ENCODE results near the gene B4GALNT3. TPM values are rescaled to one million over a fixed set of nuclear protein-coding genes. Genes with fewer than 3 reads are reported as not detected.

The B4GALNT3 gene
- total and polyA plus RNA-seq, 4 donors = 1.7 to 36.1 (median 13.0) TPM

GRCh38 chr12:573232-573631, 113.5 kb downstream of the B4GALNT3 start:
- Histone ChIP-seq H3K4me3 (no peak overlapping the region), H3K36me3 (ENCODE audit: control insufficient read depth in 4 of 4, insufficient read depth in 4 of 4, low read length in 4 of 4) (no peaks in the 10 kb centered on the region), H3K9me3 (ENCODE audit: control insufficient read depth in 4 of 4, insufficient read depth in 3 of 4, low read length in 3 of 4) (no peaks in the 10 kb centered on the region), H3K4me1 (ENCODE audit: control insufficient read depth in 5 of 5, insufficient read depth in 5 of 5, low read length in 5 of 5) (peaks cover 0 to 35% (median 11%) of the 10 kb centered on the region in 5 donors), H3K27me3 (ENCODE audit: control insufficient read depth in 3 of 3, insufficient read depth in 3 of 3, low read length in 2 of 3) (no peaks in the 10 kb centered on the region), H3K9ac (ENCODE audit: insufficient read depth in 1 of 2, low read length in 2 of 2) (no peak overlapping the region), H3K27ac (ENCODE audit: low read depth in 1 of 2, low read length in 1 of 2) (no peak overlapping the region)
- TF ChIP-seq CTCF (IDR thresholded peaks at IDR 0.05; ENCODE audit: control extremely low read depth, extremely low read depth) = no peak
- ATAC-seq (ENCODE audit: insufficient read depth, low FRiP score) (no peak), DNase-seq (no peak)
- WGBS, 2 donors = 91% methylated on average over 5 of the region's 5 CpGs

- Histone ChIP-seq H3K27ac (ENCODE audit: low read depth in 1 of 2, low read length in 1 of 2) (peak overlapping the region in 1 of 2 donors; percentile 74), H3K9ac (ENCODE audit: insufficient read depth in 1 of 2, low read length in 2 of 2) (no peak overlapping the region), H3K27me3 (ENCODE audit: control insufficient read depth in 3 of 3, insufficient read depth in 3 of 3, low read length in 2 of 3) (no peaks in the 10 kb centered on the region), H3K36me3 (ENCODE audit: control insufficient read depth in 4 of 4, insufficient read depth in 4 of 4, low read length in 4 of 4) (no peaks in the 10 kb centered on the region), H3K4me3 (no peak overlapping the region), H3K9me3 (ENCODE audit: control insufficient read depth in 4 of 4, insufficient read depth in 3 of 4, low read length in 3 of 4) (no peaks in the 10 kb centered on the region), H3K4me1 (ENCODE audit: control insufficient read depth in 5 of 5, insufficient read depth in 5 of 5, low read length in 5 of 5) (peaks cover 0 to 35% (median 16%) of the 10 kb centered on the region in 5 donors)
- ATAC-seq (ENCODE audit: insufficient read depth, low FRiP score) = no peak
- WGBS, 2 donors = 70 to 87% methylated on average over 3 of the region's 3 CpGs
- no peak for DNase-seq
- TF ChIP-seq CTCF (IDR thresholded peaks at IDR 0.05; ENCODE audit: control extremely low read depth, extremely low read depth) = no peak
These were observed 114.9 kb downstream of the B4GALNT3 start for GRCh38 chr12:574475-575128.

GRCh38 chr12:575129-575502, 115.4 kb downstream of the B4GALNT3 start:
- no peak for DNase-seq
- TF ChIP-seq CTCF (IDR thresholded peaks at IDR 0.05; ENCODE audit: control extremely low read depth, extremely low read depth) = no peak
- Histone ChIP-seq H3K36me3 (ENCODE audit: control insufficient read depth in 4 of 4, insufficient read depth in 4 of 4, low read length in 4 of 4) (no peaks in the 10 kb centered on the region), H3K27ac (ENCODE audit: low read depth in 1 of 2, low read length in 1 of 2) (peak overlapping the region in 1 of 2 donors; percentile 74), H3K4me3 (no peak overlapping the region), H3K27me3 (ENCODE audit: control insufficient read depth in 3 of 3, insufficient read depth in 3 of 3, low read length in 2 of 3) (no peaks in the 10 kb centered on the region), H3K9me3 (ENCODE audit: control insufficient read depth in 4 of 4, insufficient read depth in 3 of 4, low read length in 3 of 4) (no peaks in the 10 kb centered on the region), H3K9ac (ENCODE audit: insufficient read depth in 1 of 2, low read length in 2 of 2) (no peak overlapping the region), H3K4me1 (ENCODE audit: control insufficient read depth in 5 of 5, insufficient read depth in 5 of 5, low read length in 5 of 5) (peaks cover 0 to 32% (median 14%) of the 10 kb centered on the region in 5 donors)
- ATAC-seq (ENCODE audit: insufficient read depth, low FRiP score) = no peak
- WGBS, 2 donors = 76 to 94% methylated on average over 7 of the region's 7 CpGs

Measured in lung (tissue), 12 donors.